Measurements from ENCODE around the gene CPNE6.

Gene CPNE6

DNA sequence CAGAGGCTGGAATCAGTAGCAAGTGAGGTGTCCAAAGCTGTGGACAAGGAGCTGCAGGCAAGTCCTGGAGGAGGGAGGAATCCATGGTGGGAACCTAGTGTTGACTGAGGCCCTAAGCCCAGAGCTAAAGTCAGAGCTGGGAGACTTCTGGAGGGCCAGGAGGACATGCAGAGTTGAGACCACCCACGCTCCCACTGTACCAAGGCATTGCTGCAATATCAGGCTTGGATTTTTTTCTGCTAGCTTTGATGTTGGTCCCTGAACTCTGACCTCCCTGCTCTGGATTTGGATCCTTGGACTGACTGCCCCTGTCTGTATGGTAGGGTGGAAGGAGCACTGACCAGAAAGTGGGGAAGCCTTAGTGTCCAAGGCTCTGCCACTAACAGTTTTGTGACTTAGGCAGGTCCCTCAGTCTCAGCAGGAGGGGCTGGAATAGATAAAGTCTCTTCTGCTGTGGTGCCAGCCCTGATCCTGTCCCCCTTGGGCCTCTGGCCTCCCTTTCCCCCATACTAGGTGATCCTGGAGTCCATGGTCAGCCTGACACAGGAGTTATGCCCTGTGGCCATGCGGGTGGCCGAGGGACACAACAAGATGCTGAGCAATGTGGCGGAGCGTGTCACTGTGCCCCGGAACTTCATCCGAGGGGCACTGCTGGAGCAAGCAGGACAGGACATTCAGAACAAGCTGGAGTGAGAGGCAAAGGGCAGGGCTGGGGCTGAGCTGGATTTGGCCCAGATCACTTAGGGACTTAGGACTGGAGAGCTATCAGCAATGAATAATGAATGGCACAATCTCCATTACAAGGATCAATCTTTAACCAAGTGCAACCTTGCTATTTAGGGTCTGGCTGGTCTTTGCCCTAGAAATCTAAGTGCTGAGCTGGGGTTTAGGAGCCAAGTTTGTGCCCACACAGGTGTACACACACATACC lies 10.1 kb upstream of the CPNE6 start:
- DNase-seq (ENCODE audit: low read depth): no peak
- H3K4me3 ChIP-seq (ENCODE audit: low read depth, low read length): no peak overlapping the region
- TF ChIP-seq, protein P1, sequence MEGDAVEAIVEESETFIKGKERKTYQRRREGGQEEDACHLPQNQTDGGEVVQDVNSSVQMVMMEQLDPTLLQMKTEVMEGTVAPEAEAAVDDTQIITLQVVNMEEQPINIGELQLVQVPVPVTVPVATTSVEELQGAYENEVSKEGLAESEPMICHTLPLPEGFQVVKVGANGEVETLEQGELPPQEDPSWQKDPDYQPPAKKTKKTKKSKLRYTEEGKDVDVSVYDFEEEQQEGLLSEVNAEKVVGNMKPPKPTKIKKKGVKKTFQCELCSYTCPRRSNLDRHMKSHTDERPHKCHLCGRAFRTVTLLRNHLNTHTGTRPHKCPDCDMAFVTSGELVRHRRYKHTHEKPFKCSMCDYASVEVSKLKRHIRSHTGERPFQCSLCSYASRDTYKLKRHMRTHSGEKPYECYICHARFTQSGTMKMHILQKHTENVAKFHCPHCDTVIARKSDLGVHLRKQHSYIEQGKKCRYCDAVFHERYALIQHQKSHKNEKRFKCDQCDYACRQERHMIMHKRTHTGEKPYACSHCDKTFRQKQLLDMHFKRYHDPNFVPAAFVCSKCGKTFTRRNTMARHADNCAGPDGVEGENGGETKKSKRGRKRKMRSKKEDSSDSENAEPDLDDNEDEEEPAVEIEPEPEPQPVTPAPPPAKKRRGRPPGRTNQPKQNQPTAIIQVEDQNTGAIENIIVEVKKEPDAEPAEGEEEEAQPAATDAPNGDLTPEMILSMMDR (conservative IDR thresholded peaks at IDR 0.05; ENCODE audit: low read depth, low read length): no peak

DNA sequence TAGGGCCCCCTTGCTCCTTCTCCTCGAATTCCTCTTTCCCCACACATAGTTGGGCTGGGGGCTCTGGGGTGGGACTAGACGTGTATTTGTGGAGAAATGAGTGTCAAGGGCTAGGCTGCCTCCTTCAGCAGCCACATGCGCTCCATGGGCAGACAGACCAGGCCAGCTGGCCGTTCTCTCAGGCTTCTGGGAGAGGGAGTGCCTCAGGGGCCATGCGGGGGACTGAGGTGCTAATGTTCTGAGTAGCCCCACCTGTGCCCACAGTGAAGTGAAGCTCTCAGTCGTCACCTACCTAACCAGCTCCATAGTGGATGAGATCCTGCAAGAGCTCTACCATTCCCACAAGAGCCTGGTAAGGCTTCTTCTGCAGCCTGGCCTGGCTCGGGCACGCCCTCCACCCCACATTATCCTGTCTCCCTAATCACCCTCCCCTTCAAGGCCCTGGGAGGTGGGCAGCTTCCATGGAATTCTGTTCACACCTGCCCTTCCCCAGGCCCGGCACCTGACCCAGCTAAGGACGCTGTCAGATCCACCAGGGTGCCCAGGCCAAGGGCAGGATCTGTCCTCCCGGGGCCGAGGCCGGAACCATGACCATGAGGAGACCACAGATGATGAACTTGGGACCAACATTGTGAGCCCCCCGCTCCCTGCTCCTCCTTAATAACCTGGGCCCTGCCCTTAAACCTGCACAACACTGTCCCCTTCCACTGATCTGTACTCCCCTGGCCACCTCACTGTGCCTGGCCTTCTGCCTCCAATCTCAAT lies 9.0 kb upstream of the CPNE6 start:
- H3K4me3 ChIP-seq (ENCODE audit: low read depth, low read length): no peak overlapping the region
- DNase-seq (ENCODE audit: low read depth): no peak
- TF ChIP-seq, protein P1 (conservative IDR thresholded peaks at IDR 0.05; ENCODE audit: low read depth, low read length): no peak

DNA sequence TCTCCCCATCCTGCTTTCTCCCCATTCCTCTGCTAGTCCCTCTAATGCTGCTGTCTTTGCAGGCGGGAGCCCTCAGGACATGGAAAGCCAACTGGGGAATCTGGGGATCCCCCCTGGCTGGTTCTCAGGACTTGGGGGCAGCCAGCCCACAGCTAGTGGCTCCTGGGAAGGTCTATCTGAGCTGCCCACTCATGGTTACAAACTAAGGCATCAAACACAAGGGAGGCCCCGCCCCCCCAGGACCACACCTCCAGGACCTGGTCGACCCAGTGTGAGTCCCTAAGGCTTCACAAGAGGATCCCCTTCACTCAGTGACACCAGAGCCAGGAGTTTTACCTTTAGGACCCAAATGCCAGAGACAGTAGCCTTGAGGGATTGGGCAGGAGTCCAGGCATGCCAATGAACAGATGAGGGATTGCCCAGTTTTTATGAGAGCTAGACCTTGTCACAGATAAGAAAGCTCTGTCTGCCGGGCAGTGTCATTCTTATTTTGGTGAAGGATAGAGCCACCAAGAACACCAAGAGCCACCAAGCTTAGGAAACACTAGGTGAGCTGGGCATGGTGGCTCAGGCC lies 8.0 kb upstream of the CPNE6 start:
- TF ChIP-seq, protein P1 (conservative IDR thresholded peaks at IDR 0.05; ENCODE audit: low read depth, low read length): no peak
- no peak overlapping the region for H3K4me3 ChIP-seq (ENCODE audit: low read depth, low read length)
- no peak for DNase-seq (ENCODE audit: low read depth)

DNA sequence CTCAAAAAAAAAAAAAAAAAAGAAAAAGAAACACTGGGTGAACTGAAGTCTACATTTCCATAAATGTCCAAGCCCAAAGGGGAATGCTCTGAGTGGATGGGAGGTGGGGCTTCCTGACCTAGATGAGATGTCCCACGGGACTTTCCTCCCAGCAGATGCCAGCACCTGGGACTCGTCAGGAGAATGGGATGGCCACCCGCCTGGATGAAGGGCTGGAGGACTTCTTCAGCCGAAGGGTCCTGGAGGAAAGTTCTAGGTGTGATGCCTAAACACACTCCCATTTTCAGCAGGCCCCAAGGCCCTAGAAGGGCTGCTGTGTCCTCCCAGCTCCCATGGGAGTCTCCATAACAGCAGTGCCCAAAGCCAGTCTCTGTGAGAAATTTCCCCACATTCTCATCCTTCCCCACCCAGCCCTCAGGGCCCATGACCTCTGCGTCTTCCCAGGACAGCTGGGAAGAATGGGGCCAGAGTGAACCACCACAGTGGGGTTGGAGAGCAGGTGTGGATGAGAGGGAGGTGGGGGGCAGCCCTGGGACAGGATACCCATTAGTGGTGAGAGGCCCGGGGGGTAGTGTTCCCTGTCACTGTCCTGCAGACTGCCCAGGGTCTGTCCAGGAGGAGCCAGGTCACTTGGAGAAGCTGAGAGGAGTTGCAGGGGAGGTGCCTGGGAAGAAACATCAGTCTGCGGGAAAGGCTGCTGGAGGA lies 7.1 kb upstream of the CPNE6 start:
- no peak overlapping the region for H3K4me3 ChIP-seq (ENCODE audit: low read depth, low read length)
- TF ChIP-seq, protein P1 (conservative IDR thresholded peaks at IDR 0.05; ENCODE audit: low read depth, low read length): no peak
- no peak for DNase-seq (ENCODE audit: low read depth)

DNA sequence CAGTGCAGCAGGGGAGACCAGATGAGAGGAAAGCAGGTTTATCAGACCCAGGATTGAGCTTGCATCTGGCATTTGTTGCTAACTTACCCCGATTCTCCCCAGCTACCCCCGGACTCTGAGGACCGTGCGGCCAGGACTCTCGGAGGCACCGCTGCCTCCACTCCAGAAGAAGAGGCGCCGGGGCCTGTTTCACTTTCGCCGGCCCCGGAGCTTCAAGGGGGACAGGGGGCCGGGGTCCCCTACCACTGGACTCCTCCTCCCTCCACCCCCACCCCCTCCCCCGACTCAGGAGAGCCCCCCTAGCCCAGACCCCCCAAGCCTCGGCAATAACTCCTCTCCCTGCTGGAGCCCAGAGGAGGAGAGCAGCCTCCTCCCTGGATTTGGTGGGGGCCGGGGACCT lies 6.5 kb upstream of the CPNE6 start:
- H3K4me3 ChIP-seq (ENCODE audit: low read depth, low read length): no peak overlapping the region
- TF ChIP-seq, protein P1 (conservative IDR thresholded peaks at IDR 0.05; ENCODE audit: low read depth, low read length): no peak

DNA sequence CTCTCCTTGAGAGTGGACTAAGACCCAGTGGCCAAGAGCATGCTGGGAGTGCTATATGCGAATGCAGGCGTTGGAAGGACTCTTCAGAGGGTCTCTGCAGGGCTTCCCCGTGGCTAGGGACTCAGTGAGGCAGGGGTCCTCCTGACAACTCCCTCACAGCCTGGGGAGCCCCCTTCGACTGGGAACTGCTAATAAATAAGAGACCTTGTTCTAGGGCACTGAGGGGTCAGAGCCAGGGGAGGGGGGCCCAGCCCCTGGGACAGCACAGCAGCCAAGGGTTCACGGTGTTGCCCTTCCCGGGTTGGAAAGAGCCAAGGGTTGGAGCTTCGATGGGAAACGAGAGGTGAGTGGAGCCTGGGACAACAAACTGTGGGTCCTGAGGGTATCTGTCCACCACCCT lies 6.0 kb upstream of the CPNE6 start:
- TF ChIP-seq, protein P1 (conservative IDR thresholded peaks at IDR 0.05; ENCODE audit: low read depth, low read length): no peak
- DNase-seq (ENCODE audit: low read depth): no peak
- no peak overlapping the region for H3K4me3 ChIP-seq (ENCODE audit: low read depth, low read length)

More for the DNA sequence above, 6.5 kb upstream of the CPNE6 start:
- no peak for DNase-seq (ENCODE audit: low read depth)
